GM19395 (cell line): ENCODE data around the gene POU6F1.

Source experiments
- ATAC-seq: cut with Tn5 transposase; IDR thresholded peaks from one replicate; pipeline ENCODE4 v1.9.1; 2021; ENCODE audit warnings: mild to moderate bottlenecking, moderate library complexity; ENCODE audit not compliant: unreplicated experiment

The POU6F1 gene

DNA sequence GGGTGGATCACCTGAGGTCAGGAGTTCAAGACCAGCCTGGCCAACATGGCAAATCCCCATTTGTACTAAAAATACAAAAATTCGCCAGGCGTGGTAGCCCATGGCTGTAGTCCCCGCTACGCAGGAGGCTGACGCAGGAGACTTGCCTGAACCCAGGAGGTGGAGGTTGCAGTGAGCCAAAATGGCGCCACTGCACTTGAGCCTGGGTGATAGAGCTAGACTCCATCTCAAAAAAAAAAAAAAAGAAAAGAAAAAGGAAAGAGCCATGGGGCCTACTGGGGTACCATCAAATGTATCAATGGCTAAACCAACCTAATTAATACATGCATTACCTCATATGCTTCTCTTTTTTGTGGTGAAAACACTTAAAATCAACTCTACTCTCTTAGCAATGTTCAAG is 55.6 kb downstream of the POU6F1 start:
- ATAC-seq: no peak

DNA sequence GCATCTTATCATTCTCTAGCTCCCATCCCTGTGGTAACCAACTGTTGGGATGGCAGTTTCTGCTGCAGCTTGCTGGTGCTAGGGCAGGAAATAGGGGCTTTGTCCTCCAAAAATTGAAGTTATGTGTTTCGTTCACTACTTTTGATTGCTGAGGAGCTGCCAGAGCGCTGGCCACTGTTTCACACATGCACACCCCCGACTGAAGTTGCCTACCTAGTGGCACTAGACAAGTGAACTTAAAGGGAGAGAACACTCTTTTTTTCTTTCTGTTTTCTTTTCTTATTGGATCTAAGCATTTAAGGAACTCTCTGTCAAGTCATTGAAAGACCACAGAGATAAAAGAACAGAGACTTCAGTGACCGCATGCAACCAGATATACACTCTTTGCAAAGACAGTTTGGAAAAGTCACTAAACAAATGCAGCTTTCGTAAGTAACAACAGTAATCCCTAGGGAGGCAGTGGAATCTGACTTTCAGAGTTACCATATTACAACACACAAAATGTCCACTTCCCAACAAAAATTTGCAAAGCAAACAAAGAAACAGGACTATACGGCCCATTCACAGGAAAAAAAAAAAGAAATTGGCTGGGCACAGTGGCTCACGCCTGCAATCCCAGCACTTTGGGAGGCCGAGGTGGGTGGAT is 56.9 kb downstream of the POU6F1 start:
- no peak for ATAC-seq

DNA sequence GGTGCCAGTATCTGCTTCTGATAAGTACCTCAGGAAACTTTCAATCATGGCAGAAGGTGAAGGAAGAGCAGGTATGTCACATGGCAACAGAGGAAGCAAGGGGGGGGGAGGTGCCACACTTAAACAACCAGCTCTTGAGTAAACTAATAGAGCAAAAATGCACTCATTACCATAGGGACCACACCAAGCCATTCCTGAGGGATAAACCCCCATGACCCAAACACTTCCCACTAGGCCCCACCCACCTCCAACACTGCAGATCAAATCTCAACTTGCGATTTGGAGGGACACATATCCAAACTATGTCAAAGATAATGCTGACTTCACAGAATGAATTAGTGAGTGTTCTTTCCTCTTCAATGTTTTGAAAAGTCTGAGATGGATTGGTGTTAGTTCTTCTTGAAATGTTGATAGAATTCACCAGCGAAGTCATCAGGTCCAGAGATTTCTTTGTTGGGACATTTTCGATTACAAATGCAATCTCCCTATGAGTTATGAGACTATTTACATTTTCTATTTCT is 61.6 kb downstream of the POU6F1 start:
- ATAC-seq: no peak

DNA sequence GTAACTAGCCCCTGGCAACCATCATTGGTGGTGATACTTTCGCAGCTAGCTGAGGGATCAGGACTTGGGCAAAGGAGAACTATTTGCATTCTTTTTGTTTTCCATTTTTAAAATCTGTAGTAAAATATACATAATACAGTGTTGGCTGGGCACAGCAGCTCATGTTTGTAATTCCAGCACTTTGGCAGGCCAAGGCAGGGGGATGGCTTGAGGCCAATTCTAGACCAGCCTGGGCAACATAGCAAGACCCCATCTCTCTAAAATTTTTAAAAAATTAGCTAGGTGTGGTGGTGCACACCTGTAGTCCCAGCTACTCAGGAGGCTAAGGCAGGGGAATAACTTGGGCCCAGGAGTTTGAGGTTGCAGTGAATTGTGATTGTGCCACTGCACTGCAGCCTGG is 64.9 kb downstream of the POU6F1 start:
- no peak for ATAC-seq

DNA sequence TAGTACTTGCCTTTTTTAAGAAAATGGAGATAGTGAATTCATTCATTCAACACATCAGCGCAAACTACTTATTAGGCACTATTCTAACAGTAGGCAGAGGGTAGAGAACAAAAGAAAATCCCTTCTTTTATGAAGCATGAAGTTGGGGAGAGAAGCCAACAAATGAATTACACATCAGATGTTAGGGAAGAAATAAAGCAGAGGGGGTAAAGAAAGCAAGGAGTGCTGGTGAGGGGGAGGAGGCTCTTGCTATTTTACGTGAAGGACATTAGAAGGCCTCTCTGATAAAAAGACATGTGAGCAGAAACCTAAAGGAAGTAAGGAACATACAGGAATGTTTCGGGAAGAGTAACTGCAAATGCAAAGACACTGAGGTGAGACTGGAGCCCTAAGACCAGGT is 67.1 kb downstream of the POU6F1 start:
- ATAC-seq: no peak

DNA sequence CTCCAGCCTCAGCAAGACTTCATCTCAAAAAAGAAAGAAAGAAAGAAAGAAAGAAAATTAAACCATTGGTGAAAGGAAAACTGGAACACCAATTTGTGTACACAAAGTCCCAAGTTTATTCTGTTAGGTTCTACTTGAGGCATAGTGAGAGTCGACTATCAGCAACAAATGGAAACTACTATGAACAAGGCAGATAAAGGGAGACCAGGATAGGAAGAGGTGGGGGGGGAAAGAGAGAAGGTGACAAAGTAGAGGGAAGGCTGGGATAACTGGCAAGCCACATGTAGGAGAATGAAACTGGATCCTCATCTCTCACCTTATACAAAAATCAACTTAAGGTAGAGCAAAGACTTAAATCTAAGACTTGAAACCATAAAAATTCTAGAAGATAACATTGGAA is 70.6 kb downstream of the POU6F1 start:
- ATAC-seq: no peak

DNA sequence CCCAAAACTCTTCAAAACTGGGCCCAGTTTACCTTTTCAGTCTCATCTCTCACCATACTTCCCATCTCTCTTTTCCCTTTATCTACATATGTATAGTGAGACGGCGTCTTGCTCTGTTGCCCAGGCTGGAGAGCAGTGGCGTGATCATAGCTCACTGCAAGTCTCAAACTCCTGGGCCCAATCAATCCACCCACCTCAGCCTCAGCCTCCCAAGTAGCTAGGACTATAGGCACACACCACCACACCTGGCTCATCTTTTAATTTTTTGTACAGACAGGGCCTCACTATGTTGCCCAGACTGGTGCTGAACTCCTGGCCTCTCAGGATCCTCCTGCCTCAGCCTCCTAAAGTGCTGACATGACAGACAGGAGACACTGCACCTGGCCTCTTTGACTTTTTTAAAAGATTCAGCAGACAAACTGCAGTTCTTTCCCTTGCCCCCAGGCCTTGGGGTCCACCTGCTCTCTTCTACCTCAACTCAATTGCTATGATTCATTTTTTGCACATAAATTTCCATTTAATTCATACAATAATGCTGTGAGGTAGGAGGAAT is 78.5 kb downstream of the POU6F1 start:
- ATAC-seq: no peak
